ENCODE data around the gene GAS6.

GRCh38 chr13:113822266-113822665, 41.6 kb downstream of the GAS6 start:
- TF ChIP-seq, protein P1, sequence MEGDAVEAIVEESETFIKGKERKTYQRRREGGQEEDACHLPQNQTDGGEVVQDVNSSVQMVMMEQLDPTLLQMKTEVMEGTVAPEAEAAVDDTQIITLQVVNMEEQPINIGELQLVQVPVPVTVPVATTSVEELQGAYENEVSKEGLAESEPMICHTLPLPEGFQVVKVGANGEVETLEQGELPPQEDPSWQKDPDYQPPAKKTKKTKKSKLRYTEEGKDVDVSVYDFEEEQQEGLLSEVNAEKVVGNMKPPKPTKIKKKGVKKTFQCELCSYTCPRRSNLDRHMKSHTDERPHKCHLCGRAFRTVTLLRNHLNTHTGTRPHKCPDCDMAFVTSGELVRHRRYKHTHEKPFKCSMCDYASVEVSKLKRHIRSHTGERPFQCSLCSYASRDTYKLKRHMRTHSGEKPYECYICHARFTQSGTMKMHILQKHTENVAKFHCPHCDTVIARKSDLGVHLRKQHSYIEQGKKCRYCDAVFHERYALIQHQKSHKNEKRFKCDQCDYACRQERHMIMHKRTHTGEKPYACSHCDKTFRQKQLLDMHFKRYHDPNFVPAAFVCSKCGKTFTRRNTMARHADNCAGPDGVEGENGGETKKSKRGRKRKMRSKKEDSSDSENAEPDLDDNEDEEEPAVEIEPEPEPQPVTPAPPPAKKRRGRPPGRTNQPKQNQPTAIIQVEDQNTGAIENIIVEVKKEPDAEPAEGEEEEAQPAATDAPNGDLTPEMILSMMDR (IDR thresholded peaks at IDR 0.05): no peak
- no peak for TF ChIP-seq POLR2A (IDR thresholded peaks at IDR 0.05)

All from adrenal gland (tissue), 5 donors.